Measurements from ENCODE around the gene ZNF132. TPM values are rescaled to one million over a fixed set of nuclear protein-coding genes. Genes with fewer than 3 reads are reported as not detected.
A peak's percentile ranks its signal among the peaks of the same experiment; 100 is the strongest.

Gene ZNF132
- polyA plus RNA-seq, 6 donors from 2014 or later: 2.1 to 3.8 (median 3.2) TPM; not detected in 1

DNA sequence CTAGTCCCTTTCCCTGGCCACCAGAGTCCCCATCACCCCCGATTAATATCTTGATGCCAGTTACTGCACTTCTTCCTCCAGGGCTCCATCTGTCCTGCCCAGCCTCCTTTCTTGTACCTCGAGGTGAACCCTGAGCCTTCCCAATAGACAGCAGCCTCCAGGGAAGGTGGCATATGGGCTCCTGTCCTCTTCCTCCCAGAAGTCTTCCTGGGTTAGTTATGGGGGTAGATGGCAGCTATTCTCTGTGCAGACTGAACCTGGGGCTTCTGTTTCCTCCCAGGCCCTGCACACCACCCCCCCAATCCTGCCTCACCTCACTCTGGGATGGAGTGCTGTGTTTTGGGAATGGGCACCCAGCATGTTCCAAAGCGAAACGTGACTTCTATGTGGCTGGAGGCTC, 41.9 kb downstream of the ZNF132 start:
- peaks cover 11 to 19% of the 10 kb centered on the region in 2 donors for H3K36me3 Mint-ChIP-seq
- ATAC-seq (ENCODE audit: low read depth in 2 of 2): no peak
- peaks cover 16 to 26% (median 25%) of the 10 kb centered on the region in 3 donors for H3K4me1 Mint-ChIP-seq
- H3K27me3 Mint-ChIP-seq: peaks cover 6 to 34% (median 23%) of the 10 kb centered on the region in 3 donors
- DNase-seq: no peak
- H3K27ac Mint-ChIP-seq: no peak overlapping the region
- no peaks in the 10 kb centered on the region for H3K9me3 Mint-ChIP-seq
- H3K4me3 Mint-ChIP-seq: peak overlapping the region in 2 of 8 donors; percentile 29 to 71

DNA sequence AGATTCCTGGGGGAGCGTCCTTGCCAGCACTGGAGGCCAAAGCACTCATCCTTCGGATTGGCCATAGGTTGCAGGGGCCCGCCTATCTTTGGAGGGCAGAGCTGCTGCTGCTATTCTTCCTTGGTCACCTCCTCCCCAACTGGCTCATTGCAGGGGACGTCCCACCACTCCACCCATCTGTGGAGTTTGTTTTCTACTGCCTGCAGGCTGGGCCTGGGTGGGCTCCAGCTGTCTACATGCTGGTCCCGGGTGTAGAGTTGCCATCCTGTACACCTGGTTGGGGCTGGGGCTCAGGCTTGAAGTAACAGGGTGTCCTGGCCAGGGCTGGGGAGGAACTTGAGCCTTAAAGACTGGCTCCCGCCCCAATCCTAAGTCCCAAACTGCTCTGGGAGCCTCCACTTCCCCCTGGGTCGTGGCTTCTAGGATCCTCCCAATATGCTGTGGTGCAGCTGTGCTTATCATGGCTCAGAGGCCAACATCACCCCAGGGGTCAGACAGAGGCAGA, 42.4 kb downstream of the ZNF132 start:
- peaks cover 6 to 34% (median 23%) of the 10 kb centered on the region in 3 donors for H3K27me3 Mint-ChIP-seq
- H3K4me3 Mint-ChIP-seq: peak overlapping the region in 4 of 8 donors; percentile 24 to 71 (median 43)
- no peaks in the 10 kb centered on the region for H3K9me3 Mint-ChIP-seq
- ATAC-seq (ENCODE audit: low read depth in 2 of 2) (no peak), DNase-seq (no peak)
- H3K36me3 Mint-ChIP-seq: peaks cover 11 to 23% of the 10 kb centered on the region in 2 donors
- H3K4me1 Mint-ChIP-seq: peaks cover 20 to 26% (median 25%) of the 10 kb centered on the region in 3 donors
- no peak overlapping the region for H3K27ac Mint-ChIP-seq

DNA sequence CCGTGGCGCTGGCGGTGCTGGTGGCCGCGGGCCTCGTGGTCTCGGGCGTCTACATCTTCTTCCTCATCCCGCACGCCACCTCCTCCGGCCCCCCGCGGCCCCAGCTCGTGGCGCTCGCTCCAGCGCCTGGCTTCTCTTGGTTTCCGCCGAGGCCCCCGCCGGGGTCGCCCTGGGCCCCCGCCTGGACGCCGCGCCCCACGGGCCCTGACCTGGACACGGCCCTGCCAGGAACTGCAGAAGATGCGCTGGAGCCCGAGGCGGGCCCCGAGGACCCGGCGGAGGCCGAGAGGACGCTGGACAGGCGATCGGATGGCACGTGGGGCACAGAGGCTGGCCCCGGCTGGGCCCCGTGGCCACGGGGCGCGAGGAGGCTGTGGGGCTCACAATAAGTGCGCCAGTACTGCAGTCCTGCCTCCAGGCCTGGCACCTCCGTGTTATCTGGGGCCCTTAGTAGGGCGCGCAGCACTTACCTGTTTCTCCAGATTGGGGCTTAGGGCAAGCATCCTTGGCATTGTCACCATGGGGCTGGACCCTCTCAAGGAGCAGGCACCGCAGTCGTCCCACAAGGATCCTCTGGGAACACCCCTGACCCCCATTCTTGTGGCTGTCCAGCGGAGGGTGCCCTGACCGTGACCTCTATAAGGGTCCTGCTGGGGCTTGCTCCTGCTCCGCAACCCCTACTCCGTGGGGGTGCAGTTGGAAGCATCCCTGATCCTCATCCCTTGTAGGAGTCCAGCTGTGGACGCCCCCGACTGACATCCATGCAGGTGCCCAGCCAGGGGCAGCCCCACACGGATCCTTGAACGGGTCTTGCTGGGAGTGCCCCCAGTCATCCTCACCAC, 43.0 kb downstream of the ZNF132 start:
- H3K27ac Mint-ChIP-seq: no peak overlapping the region

DNA sequence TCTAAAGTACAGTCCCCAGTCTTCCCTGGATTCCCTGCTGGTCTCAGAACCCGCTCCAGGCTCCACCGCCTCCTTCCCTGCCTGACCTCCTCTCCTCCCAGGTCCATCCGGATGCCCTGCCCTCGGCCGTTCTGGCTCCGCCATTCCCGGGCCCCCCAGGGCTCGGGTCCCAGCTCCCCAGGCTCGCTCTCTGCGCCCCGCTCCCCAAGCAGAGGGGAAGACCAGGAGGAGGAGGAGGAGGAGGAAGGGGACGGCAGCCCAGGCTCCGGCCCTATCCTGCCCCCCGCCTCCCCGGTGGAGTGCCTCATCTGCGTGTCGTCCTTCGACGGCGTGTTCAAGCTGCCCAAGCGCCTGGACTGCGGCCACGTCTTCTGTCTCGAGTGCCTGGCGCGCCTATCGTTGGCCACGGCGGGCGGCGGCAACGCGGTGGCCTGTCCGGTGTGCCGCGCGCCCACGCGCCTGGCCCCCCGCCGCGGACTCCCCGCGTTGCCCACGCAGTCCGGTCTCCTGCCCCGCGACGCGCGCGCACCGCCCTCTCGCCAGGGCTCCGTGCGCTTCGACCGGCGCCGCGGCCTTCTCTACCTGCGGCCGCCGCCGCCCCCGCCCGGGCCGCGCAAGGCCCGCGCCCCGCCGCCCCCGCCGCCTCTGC, 43.9 kb downstream of the ZNF132 start:
- peak overlapping the region in 2 of 8 donors; percentile 24 to 29 for H3K4me3 Mint-ChIP-seq
- no peaks in the 10 kb centered on the region for H3K9me3 Mint-ChIP-seq
- no peak overlapping the region for H3K27ac Mint-ChIP-seq
- H3K36me3 Mint-ChIP-seq: peaks cover 11 to 23% of the 10 kb centered on the region in 2 donors
- peaks cover 21 to 22% (median 21%) of the 10 kb centered on the region in 3 donors for H3K4me1 Mint-ChIP-seq
- no peak for DNase-seq
- H3K27me3 Mint-ChIP-seq: peaks cover 6 to 32% (median 23%) of the 10 kb centered on the region in 3 donors
- no peak for ATAC-seq (ENCODE audit: low read depth in 2 of 2)

More for the DNA sequence above, 43.0 kb downstream of the ZNF132 start:
- peaks cover 22 to 26% (median 25%) of the 10 kb centered on the region in 3 donors for H3K4me1 Mint-ChIP-seq
- H3K36me3 Mint-ChIP-seq: peaks cover 11 to 23% of the 10 kb centered on the region in 2 donors
- no peaks in the 10 kb centered on the region for H3K9me3 Mint-ChIP-seq
- ATAC-seq (ENCODE audit: low read depth in 2 of 2) (no peak), DNase-seq (no peak)
- peak overlapping the region in 5 of 8 donors; percentile 5 to 58 (median 28) for H3K4me3 Mint-ChIP-seq
- peaks cover 6 to 34% (median 23%) of the 10 kb centered on the region in 3 donors for H3K27me3 Mint-ChIP-seq

DNA sequence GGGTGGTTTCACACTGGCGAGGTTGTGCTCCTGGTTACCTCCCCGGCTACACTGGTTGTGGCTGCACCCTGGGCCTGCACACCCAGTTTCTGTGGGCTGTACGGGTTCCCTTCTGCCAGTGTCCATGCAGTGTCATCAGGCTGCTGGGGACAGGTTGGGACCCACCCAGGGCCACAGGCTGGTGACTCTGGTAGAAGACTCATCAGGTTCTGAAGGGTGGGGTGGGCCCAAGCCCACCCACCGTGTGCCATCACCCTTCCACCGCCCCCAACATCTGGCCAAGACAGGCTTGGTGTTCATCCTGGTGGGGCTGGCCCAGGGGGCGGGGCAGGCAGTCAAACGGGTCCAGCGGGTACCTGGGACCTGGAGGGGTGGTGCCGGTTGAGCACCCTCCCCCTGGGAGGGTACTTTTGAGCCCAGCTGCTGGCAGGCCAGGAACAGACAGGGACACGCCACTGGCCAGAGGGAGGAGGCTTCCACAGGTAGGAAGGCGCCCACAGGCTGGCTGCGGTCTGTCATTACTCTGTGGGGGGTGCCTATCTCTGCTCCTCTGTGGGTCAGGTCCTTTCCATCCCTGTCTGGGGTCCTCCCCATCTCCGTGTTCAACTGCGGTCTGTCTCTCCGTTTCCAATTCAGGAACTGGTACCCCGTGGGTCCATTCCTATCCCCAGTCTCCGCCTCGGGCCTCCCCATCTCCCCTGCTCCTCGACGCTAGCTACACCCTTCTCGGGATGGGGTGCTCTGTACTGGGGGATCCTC, 44.6 kb downstream of the ZNF132 start, which contains the start of gene RNF225:
Gene RNF225 (plus strand): TSS at position 437 of the 759 bp plus-strand sequence. CDS start 434 bp downstream, outside the sequence.
- H3K4me1 Mint-ChIP-seq: peaks cover 15 to 22% (median 19%) of the 10 kb centered on the region in 3 donors
- DNase-seq (no peak), ATAC-seq (ENCODE audit: low read depth in 2 of 2) (no peak)
- H3K4me3 Mint-ChIP-seq: peak within 1 kb of the TSS in 4 of 8 donors; percentile 15 to 62 (median 26)
- H3K36me3 Mint-ChIP-seq: peaks cover 11 to 23% of the 10 kb centered on the region in 2 donors
- H3K27me3 Mint-ChIP-seq: peaks cover 6 to 28% (median 23%) of the 10 kb centered on the region in 3 donors
- no peaks in the 10 kb centered on the region for H3K9me3 Mint-ChIP-seq
- H3K27ac Mint-ChIP-seq: peak within 1 kb of the TSS in 1 of 6 donors; percentile 46

DNA sequence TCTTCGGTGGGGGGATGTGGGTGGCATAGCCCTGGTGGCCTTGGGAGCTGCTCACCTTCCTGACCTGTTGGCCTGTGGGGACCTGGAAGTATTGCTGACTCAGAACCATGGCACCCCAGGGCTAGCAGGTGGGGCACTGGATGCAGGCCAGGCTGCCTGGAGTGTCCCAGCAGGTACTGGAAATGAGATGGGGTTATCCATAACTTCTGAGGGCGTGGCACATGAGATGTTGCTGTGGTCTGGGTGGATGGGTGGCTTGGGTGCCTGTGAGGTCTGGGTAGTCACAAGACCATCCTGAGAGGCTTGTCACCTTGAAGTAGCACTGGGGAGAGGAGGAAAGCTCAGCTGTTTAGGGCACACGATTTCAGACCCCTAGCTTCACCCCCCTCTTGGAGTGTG, 45.1 kb downstream of the ZNF132 start:
- Mint-ChIP-seq H3K27ac (peak overlapping the region in 1 of 6 donors; percentile 46), H3K9me3 (no peaks in the 10 kb centered on the region), H3K27me3 (peaks cover 6 to 28% (median 23%) of the 10 kb centered on the region in 3 donors), H3K4me3 (peak overlapping the region in 1 of 8 donors; percentile 29), H3K36me3 (peaks cover 11 to 23% of the 10 kb centered on the region in 2 donors), H3K4me1 (peaks cover 13 to 22% (median 20%) of the 10 kb centered on the region in 3 donors)
- DNase-seq (no peak), ATAC-seq (ENCODE audit: low read depth in 2 of 2) (no peak)

DNA sequence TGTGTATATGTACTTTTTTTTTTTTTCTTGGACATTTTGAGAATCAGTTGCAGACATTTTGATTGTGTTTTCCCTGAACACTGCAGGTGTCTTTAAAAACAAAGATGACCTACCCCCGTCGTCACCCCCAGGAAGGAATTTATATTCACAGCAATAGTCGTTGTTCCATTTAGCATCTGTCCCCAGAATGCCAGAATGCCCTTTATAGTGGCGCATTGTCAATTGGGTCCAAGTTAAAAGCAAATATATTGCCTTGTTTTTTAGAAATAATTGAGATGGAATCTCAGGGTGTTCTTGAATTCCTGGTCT, 46.3 kb downstream of the ZNF132 start:
- Mint-ChIP-seq H3K4me1 (peaks cover 18 to 24% (median 22%) of the 10 kb centered on the region in 3 donors), H3K4me3 (no peak overlapping the region), H3K27me3 (peaks cover 0 to 24% (median 23%) of the 10 kb centered on the region in 3 donors), H3K36me3 (peaks cover 17 to 23% of the 10 kb centered on the region in 2 donors), H3K27ac (no peak overlapping the region), H3K9me3 (no peaks in the 10 kb centered on the region)
- ATAC-seq (ENCODE audit: low read depth in 2 of 2) (no peak), DNase-seq (no peak)

DNA sequence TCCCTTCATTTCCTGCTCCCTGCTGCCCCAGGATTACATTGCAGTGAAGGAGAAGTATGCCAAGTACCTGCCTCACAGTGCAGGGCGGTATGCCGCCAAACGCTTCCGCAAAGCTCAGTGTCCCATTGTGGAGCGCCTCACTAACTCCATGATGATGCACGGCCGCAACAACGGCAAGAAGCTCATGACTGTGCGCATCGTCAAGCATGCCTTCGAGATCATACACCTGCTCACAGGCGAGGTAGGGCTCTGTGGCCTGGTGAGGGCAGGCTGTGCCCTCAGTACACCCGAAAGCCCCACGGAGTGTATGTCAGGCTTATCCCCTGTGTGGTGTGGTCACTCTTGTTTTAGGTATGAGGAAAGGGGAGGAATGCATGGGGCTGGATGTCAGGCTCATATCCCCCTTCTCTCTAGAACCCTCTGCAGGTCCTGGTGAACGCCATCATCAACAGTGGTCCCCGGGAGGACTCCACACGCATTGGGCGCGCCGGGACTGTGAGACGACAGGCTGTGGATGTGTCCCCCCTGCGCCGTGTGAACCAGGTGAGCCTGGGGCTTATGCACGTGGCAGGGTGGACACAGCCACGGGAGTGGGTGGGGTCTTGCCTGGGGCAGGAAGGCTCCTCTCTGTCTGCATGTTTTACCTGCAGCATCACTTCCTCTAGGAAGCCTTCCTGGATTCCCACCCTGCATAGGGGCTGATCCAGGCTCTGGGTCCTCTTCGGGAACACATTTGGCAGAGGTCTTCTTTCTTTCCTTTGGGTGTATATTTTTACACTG, 46.8 kb downstream of the ZNF132 start:
- peaks cover 0 to 21% (median 20%) of the 10 kb centered on the region in 3 donors for H3K27me3 Mint-ChIP-seq
- peaks cover 17 to 23% of the 10 kb centered on the region in 2 donors for H3K36me3 Mint-ChIP-seq
- H3K4me3 Mint-ChIP-seq: peak overlapping the region in 2 of 8 donors; percentile 15 to 24
- no peak for DNase-seq
- ATAC-seq (ENCODE audit: low read depth in 2 of 2): no peak
- H3K27ac Mint-ChIP-seq: no peak overlapping the region
- no peaks in the 10 kb centered on the region for H3K9me3 Mint-ChIP-seq
- H3K4me1 Mint-ChIP-seq: peaks cover 23 to 30% (median 23%) of the 10 kb centered on the region in 3 donors

DNA sequence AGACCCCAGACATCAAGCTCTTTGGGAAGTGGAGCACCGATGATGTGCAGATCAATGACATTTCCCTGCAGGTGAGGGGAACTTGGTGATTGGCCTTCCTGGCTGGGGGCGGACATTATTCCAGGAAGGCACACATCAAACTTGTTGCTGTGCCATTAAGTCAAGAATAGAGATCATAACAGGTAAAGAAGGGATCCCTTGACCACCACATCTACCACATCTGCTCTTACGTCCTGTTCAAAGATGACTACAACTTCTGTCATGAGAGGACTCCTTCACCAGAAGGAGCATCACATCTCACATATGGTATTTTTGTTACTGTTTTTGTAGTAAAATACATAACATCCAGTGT, 51.8 kb downstream of the ZNF132 start:
- Mint-ChIP-seq H3K27me3 (no peaks in the 10 kb centered on the region), H3K9me3 (no peaks in the 10 kb centered on the region), H3K4me1 (peaks cover 13 to 55% (median 30%) of the 10 kb centered on the region in 3 donors), H3K36me3 (peaks cover 4 to 6% of the 10 kb centered on the region in 2 donors), H3K4me3 (peak overlapping the region; percentile 88 to 98 (median 96)), H3K27ac (peak overlapping the region; percentile 91 to 99 (median 98))
- no peak for DNase-seq
- no peak for ATAC-seq (ENCODE audit: low read depth in 2 of 2)

DNA sequence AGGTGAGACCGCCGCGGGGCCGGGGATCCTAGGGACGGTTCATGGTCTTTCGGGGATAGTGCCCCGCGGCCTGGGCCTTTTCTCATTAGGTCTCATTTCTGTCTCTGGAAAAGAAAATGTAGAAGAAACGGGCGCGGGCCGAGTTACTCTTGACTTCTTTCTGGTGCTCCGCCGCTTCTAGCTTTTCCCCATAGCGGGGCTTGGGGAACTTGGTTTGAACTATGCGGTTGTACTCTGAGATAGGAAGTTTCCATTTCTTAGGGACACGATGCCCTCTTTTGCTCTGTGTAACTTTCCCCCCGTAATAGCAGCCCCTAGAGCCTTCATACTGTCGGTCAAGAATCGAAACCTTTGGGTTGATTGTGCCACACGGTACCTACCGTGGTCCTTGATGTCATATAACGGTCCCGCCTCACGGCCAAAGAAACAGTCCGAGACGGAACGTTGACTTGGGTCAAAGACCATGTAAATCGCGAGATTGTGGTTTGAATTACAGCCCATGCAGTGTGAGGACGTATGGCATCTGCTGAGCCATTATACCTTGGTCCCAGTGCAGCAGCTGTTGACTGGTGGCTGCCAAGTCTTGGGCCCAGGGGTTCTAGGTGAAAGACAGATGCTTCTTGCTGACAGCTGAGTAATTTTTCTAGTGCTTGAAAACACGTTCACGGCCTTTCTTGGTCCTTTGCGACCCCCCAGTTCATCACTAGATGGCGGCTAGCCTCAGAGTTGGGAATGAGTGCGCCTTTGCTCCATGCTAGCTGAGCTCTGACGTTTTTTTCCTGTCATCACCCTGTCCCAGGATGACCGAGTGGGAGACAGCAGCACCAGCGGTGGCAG, 52.4 kb downstream of the ZNF132 start:
- H3K4me1 Mint-ChIP-seq: peaks cover 13 to 53% (median 33%) of the 10 kb centered on the region in 3 donors
- DNase-seq: no peak
- H3K27me3 Mint-ChIP-seq: no peaks in the 10 kb centered on the region
- H3K36me3 Mint-ChIP-seq: peaks cover 0 to 6% of the 10 kb centered on the region in 2 donors
- peak overlapping the region; percentile 98 to 99 (median 98) for H3K27ac Mint-ChIP-seq
- H3K4me3 Mint-ChIP-seq: peak overlapping the region; percentile 88 to 98 (median 96)
- H3K9me3 Mint-ChIP-seq: no peaks in the 10 kb centered on the region
- ATAC-seq (ENCODE audit: low read depth in 2 of 2): peak in 1 of 2 donors; percentile 2

DNA sequence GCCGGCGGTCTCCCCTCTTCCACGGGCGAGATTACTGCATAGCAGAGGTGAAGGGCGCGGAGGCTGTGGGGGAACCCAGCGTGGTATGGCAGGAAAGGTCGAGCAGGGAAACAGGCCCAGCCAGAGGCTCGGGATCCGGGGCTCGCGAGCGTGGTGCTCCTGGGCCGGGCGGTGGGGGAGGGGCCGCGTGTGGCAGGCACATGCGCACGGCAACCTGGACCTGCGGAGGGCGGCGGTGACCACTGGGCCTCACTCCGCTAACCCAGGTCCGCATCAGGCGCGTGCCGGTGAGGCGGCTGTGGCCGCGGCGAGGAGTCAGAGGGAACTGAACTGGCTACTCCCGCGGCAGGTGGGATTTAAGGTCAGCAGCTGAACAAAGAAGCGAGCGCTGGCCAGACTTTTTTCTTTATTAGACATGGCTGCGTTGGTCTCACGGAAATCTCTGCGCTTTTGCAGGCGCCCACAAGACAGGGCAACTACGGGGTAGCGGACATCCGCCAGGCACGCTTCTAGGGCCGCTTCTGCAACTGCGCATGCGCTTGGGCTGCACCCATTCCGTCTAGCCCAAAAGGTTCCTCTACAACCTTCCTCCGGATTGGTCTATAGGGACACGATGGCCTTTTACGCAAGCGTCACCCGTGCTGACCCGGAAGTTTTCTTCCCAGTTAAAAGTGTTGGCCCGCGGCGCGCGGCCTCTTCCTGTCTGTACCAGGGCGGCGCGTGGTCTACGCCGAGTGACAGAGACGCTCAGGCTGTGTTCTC, 53.2 kb downstream of the ZNF132 start, which contains the start of gene RPS5:
Gene RPS5 (plus strand): TSS at position 694 of the 762 bp plus-strand sequence. CDS start 869 bp downstream, outside the sequence.
- DNase-seq (peak; percentile 94), ATAC-seq (ENCODE audit: low read depth in 2 of 2) (peak; percentile 88 to 90)
- Mint-ChIP-seq H3K4me1 (peaks cover 18 to 57% (median 41%) of the 10 kb centered on the region in 3 donors), H3K27me3 (no peaks in the 10 kb centered on the region), H3K36me3 (peaks cover 0 to 6% of the 10 kb centered on the region in 2 donors), H3K4me3 (peak within 1 kb of the TSS; percentile 88 to 98 (median 96)), H3K27ac (peak within 1 kb of the TSS; percentile 98 to 99 (median 98)), H3K9me3 (no peaks in the 10 kb centered on the region)

All from naive B cell (primary cell).